Peyer's patch (tissue), 4 donors: ENCODE data around the gene MAD1L1. TPM values are rescaled to one million over a fixed set of nuclear protein-coding genes. Genes with fewer than 3 reads are reported as not detected.
A peak's percentile ranks its signal among the peaks of the same experiment; 100 is the strongest.
"Not testable (repeated sequence)": the region's sequence is repeated elsewhere in the genome, so short reads cannot be mapped to it uniquely, and the experiment has no call there.

ENCODE experiments used
- DNase-seq, 3 donors: peaks; one replicate each; pipeline ENCODE4 v3.0.0-alpha.2; 2017 to 2019
- H3K27ac ChIP-seq, 4 donors: fragments of 200-600 bp; sonication (generic); one replicate each; pipeline ENCODE4 v1.5.1; 2016 to 2019
- H3K27me3 ChIP-seq, 2 donors: fragments of 200-600 bp; sonication (generic); one replicate each; pipeline ENCODE4 v1.5.1; 2019
- H3K36me3 ChIP-seq, 3 donors: fragments of 200-600 bp; sonication (generic); one replicate each; pipeline ENCODE4 v1.5.1; 2016 to 2019
- H3K4me1 ChIP-seq, 4 donors: fragments of 200-600 bp; sonication (generic); one replicate each; pipeline ENCODE4 v1.5.1; 2016 to 2019
- H3K4me3 ChIP-seq, 4 donors: fragments of 200-600 bp; sonication (generic); 1 replicate in 3 of 4; 2 replicates in 1 of 4; pipeline ENCODE4 v1.5.1; 2016 to 2019; ENCODE audit warnings: mild to moderate bottlenecking in 1 of 4
- H3K9me3 ChIP-seq, 4 donors: fragments of 200-600 bp; sonication (generic); one replicate each; pipeline ENCODE4 v1.5.1; 2016 to 2019; ENCODE audit warnings: mild to moderate bottlenecking in 1 of 4
- POLR2A ChIP-seq, 2 donors: fragments of 450-650 bp; IDR thresholded peaks; one replicate each; pipeline ENCODE4 v1.5.1; 2017; ENCODE audit warnings: antibody characterized with exemption in 2 of 2, mild to moderate bottlenecking in 2 of 2, moderate library complexity in 2 of 2
- total RNA-seq, 4 donors: library from RNA; depleted of rRNA; stranded (reverse); fragments of >200 nt; gene quantifications; one replicate each; pipeline ENCODE4 v1.1.0, GENCODE V29; 2016
- TF ChIP-seq, protein P1 (sequence below), 6 experiments: fragments of 450-650 bp in 4 of 6; fragments of 200-600 bp in 2 of 6; sonication (generic) in 1 of 6; IDR thresholded peaks; one replicate each; pipeline ENCODE4 v1.5.1; 2017 to 2019; ENCODE audit warnings: antibody characterized with exemption in 6 of 6, mild to moderate bottlenecking in 3 of 6, moderate library complexity in 1 of 6

MAD1L1 gene
- total RNA-seq, 4 donors from 2014 or later: 43.9 to 417 (median 59.1) TPM

DNA sequence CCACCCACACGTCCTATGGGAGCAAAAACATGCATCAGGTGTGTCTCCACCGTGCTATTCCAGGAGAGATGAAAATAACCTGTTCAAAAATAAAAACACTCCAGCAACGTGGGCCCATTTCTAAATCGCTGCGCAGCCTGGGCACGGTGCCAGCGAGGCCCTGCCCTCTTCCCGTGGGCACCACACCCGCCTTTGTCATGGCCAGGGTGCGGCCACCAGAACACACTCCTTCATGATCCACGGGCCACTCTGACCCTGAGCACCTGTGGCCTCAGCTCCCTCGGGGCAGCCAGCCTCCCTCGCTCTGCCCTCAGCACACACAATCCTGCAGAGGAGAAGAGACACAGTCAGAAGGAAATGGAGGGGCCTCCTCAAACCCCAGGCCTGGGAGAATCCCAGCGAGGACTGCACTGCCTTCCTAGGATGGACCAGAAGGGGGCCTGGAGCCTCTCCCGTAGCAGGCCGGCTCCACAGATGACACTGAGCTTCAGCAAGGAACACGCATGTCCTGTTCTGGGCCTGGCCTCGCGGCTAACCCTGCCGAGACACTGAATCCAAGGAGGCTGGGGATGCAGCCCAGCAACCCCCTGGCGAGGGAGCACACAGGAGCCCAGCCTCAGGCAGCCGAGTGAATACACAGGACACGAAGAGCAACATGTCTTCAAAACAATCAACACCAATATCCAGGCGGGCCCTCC, 169.0 kb downstream of the MAD1L1 start:
- Histone ChIP-seq H3K36me3 (peaks cover 0 to 13% (median 0%) of the 10 kb centered on the region in 3 donors), H3K4me3 (no peak overlapping the region), H3K27me3 (no peaks in the 10 kb centered on the region), H3K4me1 (peaks cover 0 to 9% (median 3%) of the 10 kb centered on the region in 4 donors), H3K9me3 (no peaks in the 10 kb centered on the region), H3K27ac (no peak overlapping the region)
- TF ChIP-seq, protein P1, sequence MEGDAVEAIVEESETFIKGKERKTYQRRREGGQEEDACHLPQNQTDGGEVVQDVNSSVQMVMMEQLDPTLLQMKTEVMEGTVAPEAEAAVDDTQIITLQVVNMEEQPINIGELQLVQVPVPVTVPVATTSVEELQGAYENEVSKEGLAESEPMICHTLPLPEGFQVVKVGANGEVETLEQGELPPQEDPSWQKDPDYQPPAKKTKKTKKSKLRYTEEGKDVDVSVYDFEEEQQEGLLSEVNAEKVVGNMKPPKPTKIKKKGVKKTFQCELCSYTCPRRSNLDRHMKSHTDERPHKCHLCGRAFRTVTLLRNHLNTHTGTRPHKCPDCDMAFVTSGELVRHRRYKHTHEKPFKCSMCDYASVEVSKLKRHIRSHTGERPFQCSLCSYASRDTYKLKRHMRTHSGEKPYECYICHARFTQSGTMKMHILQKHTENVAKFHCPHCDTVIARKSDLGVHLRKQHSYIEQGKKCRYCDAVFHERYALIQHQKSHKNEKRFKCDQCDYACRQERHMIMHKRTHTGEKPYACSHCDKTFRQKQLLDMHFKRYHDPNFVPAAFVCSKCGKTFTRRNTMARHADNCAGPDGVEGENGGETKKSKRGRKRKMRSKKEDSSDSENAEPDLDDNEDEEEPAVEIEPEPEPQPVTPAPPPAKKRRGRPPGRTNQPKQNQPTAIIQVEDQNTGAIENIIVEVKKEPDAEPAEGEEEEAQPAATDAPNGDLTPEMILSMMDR (IDR thresholded peaks at IDR 0.05): peak in 1 of 6 experiments; percentile 5
- TF ChIP-seq POLR2A (IDR thresholded peaks at IDR 0.05): no peak
- DNase-seq: peak in 2 of 3 donors; percentile 55 to 59

DNA sequence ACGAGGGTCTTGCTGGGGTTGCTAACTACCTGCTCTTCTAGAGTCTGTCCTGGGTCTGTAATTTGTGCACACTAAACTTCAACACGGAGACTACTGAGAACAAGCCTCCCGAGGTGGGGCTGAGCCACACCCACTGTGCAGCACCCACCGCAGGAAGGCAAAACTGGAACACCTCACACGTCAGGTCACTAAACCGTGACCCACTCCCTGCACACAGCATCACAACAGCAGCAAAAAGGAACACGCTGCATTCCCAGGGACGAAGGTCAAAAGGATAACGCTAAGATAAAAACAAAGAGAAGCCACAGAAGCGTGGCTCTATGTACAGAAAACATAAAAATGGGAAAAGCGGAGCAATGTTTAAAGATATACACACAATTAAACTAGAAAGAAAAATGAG, 170.1 kb downstream of the MAD1L1 start:
- peaks cover 0 to 4% (median 0%) of the 10 kb centered on the region in 3 donors for H3K36me3 ChIP-seq
- TF ChIP-seq, protein P1 (IDR thresholded peaks at IDR 0.05): no peak
- no peak for TF ChIP-seq POLR2A (IDR thresholded peaks at IDR 0.05)
- no peak for DNase-seq
- no peak overlapping the region for H3K4me3 ChIP-seq
- no peaks in the 10 kb centered on the region for H3K27me3 ChIP-seq
- peaks cover 0 to 9% (median 3%) of the 10 kb centered on the region in 4 donors for H3K4me1 ChIP-seq
- no peaks in the 10 kb centered on the region for H3K9me3 ChIP-seq
- H3K27ac ChIP-seq: no peak overlapping the region

DNA sequence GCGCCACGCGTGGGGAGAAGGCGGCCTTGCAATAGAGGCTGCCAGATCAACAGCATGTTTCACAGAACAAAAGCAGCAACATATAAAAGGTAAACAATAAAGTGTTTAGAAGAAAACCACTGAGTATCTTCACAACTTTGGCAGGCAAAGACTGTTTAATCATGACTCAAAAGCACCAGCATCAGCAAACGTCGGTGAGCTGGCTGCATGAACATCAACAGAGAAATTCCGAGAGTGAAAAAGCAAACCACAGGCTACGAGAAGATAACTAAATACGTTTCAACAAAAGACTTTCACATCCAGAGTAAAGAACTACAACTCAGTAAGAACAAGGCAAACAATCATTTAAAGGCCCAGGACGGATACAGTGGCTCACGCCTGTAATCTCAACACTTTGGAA, 172.0 kb downstream of the MAD1L1 start:
- DNase-seq: no peak
- H3K4me3 ChIP-seq: no peak overlapping the region
- no peaks in the 10 kb centered on the region for H3K27me3 ChIP-seq
- H3K4me1 ChIP-seq: peaks cover 0 to 9% (median 0%) of the 10 kb centered on the region in 4 donors
- TF ChIP-seq, protein P1 (IDR thresholded peaks at IDR 0.05): no peak
- TF ChIP-seq POLR2A (IDR thresholded peaks at IDR 0.05): no peak
- no peaks in the 10 kb centered on the region for H3K36me3 ChIP-seq
- H3K9me3 ChIP-seq: no peaks in the 10 kb centered on the region
- H3K27ac ChIP-seq: no peak overlapping the region

DNA sequence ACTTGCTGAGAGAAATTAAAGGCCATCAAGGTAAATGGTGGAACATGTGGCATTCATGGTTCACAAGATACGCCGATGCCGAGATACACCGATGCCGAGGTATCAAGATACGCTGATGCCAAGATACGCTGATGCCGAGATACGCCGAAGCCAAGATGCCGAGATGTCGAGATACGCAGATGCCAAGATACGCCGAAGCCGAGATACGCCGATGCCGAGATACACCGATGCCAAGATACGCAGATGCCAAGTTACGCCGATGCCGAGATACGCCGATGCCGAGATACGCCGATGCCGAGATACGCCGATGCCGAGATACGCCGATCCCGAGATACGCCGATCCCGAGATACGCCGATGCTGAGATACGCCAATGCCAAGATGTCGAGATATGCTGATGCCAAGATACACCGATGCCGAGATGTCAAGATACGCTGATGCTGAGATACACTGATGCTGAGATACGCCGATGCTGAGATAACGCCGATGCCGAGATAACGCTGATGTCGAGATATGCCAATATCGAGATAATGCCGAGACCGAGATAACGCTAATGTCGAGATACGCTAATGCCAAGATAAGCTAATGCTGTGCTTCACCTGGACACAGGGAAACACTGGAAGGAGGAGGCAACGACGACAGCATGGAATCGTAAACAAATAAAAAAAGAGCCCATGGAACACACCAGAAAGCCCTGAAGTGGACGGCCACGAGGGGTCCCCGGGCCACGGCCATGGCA, 172.6 kb downstream of the MAD1L1 start:
- no peak for DNase-seq
- no peaks in the 10 kb centered on the region for H3K36me3 ChIP-seq
- no peak overlapping the region for H3K27ac ChIP-seq
- H3K4me1 ChIP-seq: peaks cover 0 to 9% (median 0%) of the 10 kb centered on the region in 4 donors
- TF ChIP-seq POLR2A (IDR thresholded peaks at IDR 0.05): no peak
- TF ChIP-seq, protein P1 (IDR thresholded peaks at IDR 0.05): no peak
- no peak overlapping the region for H3K4me3 ChIP-seq
- H3K9me3 ChIP-seq: no peaks in the 10 kb centered on the region
- no peaks in the 10 kb centered on the region for H3K27me3 ChIP-seq

DNA sequence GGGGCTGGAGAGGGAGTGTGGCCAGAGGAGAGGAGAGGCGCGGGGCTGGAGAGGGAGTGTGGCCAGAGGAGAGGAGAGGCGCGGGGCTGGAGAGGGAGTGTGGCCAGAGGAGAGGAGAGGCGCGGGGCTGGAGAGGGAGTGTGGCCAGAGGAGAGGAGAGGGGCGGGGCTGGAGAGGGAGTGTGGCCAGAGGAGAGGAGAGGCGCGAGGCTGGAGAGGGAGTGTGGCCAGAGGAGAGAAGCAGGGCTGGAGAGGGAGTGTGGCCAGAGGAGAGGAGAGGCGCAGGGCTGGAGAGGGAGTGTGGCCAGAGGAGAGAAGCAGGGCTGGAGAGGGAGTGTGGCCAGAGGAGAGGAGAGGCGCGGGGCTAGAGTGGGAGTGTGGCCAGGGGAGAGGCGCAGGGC, 174.5 kb downstream of the MAD1L1 start:
- H3K27ac ChIP-seq, H3K4me3 ChIP-seq, H3K36me3 ChIP-seq, DNase-seq, H3K27me3 ChIP-seq, H3K9me3 ChIP-seq, H3K4me1 ChIP-seq: not testable (repeated sequence)

DNA sequence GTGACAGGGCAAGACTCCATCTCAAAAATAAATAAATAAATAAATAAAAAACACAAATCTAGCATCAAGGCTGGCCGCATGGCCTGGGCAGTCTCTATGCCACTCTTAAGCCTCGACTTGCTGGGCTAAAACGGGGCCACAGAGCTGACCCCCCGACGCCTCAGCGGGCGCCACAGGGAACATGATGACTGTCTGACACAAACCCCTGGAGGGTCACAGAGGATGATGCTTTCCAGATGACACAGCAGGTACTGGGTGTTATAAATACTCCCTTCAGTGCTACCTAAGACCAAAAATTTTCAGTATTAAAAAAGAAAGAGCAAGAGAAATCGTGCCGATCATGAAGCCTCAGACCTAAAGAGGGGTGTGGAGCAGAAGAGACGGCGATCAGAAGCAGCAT, 176.8 kb downstream of the MAD1L1 start:
- TF ChIP-seq POLR2A (IDR thresholded peaks at IDR 0.05): no peak
- TF ChIP-seq, protein P1 (IDR thresholded peaks at IDR 0.05): no peak

More for the DNA sequence above, 176.8 kb downstream of the MAD1L1 start:
- Histone ChIP-seq H3K4me1 (no peaks in the 10 kb centered on the region), H3K27ac (no peak overlapping the region), H3K9me3 (no peaks in the 10 kb centered on the region), H3K36me3 (no peaks in the 10 kb centered on the region), H3K27me3 (no peaks in the 10 kb centered on the region), H3K4me3 (no peak overlapping the region)
- DNase-seq: no peak
